Measurements from ENCODE around the gene TCOF1.

TCOF1 gene

GRCh38 chr5:150335778-150336177 is 21.7 kb upstream of the TCOF1 start:
- TF ChIP-seq ISL1 (CRISPR knock-in tag; IDR thresholded peaks at IDR 0.05) = no peak
- TF ChIP-seq POU6F1 (CRISPR knock-in tag; IDR thresholded peaks at IDR 0.05; ENCODE audit: borderline replicate concordance, low read depth) = no peak
- no peak for TF ChIP-seq ZFP3 (CRISPR knock-in tag; IDR thresholded peaks at IDR 0.05)
- TF ChIP-seq TCF4 (CRISPR knock-in tag; IDR thresholded peaks at IDR 0.05; ENCODE audit: borderline replicate concordance) = no peak
- TF ChIP-seq ZNF70 (CRISPR knock-in tag; IDR thresholded peaks at IDR 0.05) = no peak
- no peak for TF ChIP-seq ZC3H10 (CRISPR knock-in tag; IDR thresholded peaks at IDR 0.05)
- no peak for ATAC-seq

GRCh38 chr5:150338546-150338945 is 19.0 kb upstream of the TCOF1 start:
- no peak for ATAC-seq

DNA sequence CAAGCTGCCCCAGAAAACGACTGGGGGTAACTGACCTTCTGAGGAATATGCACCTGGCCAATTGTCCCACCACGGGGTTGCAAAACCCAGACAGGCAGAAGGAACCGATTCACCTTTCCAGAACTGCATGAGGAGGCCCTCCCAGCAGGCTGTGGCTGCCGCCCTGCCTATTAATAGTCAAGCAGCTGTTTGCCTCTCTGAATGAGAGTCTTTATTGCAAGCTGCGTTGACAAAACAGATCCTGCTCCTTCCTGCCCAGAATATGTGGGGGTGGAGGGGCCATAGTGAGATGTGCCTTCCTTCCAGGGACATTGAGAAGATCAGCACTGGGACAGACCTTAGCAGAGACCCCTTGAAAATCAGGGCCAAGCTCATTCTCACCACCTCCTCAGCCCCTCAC is 18.3 kb upstream of the TCOF1 start:
- TF ChIP-seq RARB (CRISPR knock-in tag; IDR thresholded peaks at IDR 0.05) (no peak), OSR1 (CRISPR knock-in tag; IDR thresholded peaks at IDR 0.05) (no peak), CSDC2 (CRISPR knock-in tag; IDR thresholded peaks at IDR 0.05) (no peak), ZFP30 (CRISPR knock-in tag; IDR thresholded peaks at IDR 0.05) (no peak), ARNTL (CRISPR knock-in tag; IDR thresholded peaks at IDR 0.05; ENCODE audit: borderline replicate concordance, low read depth) (no peak), TOX (CRISPR knock-in tag; IDR thresholded peaks at IDR 0.05; ENCODE audit: borderline replicate concordance) (no peak), PPARA (CRISPR knock-in tag; IDR thresholded peaks at IDR 0.05; ENCODE audit: borderline replicate concordance) (no peak), TSHZ2 (CRISPR knock-in tag; IDR thresholded peaks at IDR 0.05) (no peak), ZFP3 (CRISPR knock-in tag; IDR thresholded peaks at IDR 0.05) (no peak), ESRRG (CRISPR knock-in tag; IDR thresholded peaks at IDR 0.05) (no peak), CREB5 (CRISPR knock-in tag; IDR thresholded peaks at IDR 0.05; ENCODE audit: low read depth) (no peak), SNAI2 (CRISPR knock-in tag; IDR thresholded peaks at IDR 0.05) (no peak), ZNF8 (CRISPR knock-in tag; IDR thresholded peaks at IDR 0.05) (no peak)
- TF ChIP-seq, protein P1, sequence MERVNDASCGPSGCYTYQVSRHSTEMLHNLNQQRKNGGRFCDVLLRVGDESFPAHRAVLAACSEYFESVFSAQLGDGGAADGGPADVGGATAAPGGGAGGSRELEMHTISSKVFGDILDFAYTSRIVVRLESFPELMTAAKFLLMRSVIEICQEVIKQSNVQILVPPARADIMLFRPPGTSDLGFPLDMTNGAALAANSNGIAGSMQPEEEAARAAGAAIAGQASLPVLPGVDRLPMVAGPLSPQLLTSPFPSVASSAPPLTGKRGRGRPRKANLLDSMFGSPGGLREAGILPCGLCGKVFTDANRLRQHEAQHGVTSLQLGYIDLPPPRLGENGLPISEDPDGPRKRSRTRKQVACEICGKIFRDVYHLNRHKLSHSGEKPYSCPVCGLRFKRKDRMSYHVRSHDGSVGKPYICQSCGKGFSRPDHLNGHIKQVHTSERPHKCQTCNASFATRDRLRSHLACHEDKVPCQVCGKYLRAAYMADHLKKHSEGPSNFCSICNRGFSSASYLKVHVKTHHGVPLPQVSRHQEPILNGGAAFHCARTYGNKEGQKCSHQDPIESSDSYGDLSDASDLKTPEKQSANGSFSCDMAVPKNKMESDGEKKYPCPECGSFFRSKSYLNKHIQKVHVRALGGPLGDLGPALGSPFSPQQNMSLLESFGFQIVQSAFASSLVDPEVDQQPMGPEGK (CRISPR knock-in tag; IDR thresholded peaks at IDR 0.05; ENCODE audit: borderline replicate concordance) = no peak
- no peak for ATAC-seq

More at GRCh38 chr5:150338546-150338945, 19.0 kb upstream of the TCOF1 start:
- TF ChIP-seq ZNF8 (CRISPR knock-in tag; IDR thresholded peaks at IDR 0.05) = no peak
- no peak for TF ChIP-seq ARNTL (CRISPR knock-in tag; IDR thresholded peaks at IDR 0.05; ENCODE audit: borderline replicate concordance, low read depth)
- TF ChIP-seq OSR1 (CRISPR knock-in tag; IDR thresholded peaks at IDR 0.05) = no peak
- no peak for TF ChIP-seq RARB (CRISPR knock-in tag; IDR thresholded peaks at IDR 0.05)
- no peak for TF ChIP-seq SNAI2 (CRISPR knock-in tag; IDR thresholded peaks at IDR 0.05)
- TF ChIP-seq, protein P1 (CRISPR knock-in tag; IDR thresholded peaks at IDR 0.05; ENCODE audit: borderline replicate concordance) = no peak
- no peak for TF ChIP-seq ZC3H10 (CRISPR knock-in tag; IDR thresholded peaks at IDR 0.05)
- no peak for TF ChIP-seq PPARA (CRISPR knock-in tag; IDR thresholded peaks at IDR 0.05; ENCODE audit: borderline replicate concordance)
- TF ChIP-seq ESRRG (CRISPR knock-in tag; IDR thresholded peaks at IDR 0.05) = no peak
- no peak for TF ChIP-seq ZFP30 (CRISPR knock-in tag; IDR thresholded peaks at IDR 0.05)
